SH-SY5Y (cell line): ENCODE measurements around the gene DLGAP1.

Experiments used
- GATA2 ChIP-seq: IDR thresholded peaks from 2 replicates; pipeline ENCODE4 v1.6.1; 2011; ENCODE audit warnings: mild to moderate bottlenecking, low read depth, low read length
- GATA3 ChIP-seq: IDR thresholded peaks from 2 replicates; pipeline ENCODE4 v1.6.1; 2011; ENCODE audit warnings: low read depth, mild to moderate bottlenecking, low read length, moderate library complexity

DNA sequence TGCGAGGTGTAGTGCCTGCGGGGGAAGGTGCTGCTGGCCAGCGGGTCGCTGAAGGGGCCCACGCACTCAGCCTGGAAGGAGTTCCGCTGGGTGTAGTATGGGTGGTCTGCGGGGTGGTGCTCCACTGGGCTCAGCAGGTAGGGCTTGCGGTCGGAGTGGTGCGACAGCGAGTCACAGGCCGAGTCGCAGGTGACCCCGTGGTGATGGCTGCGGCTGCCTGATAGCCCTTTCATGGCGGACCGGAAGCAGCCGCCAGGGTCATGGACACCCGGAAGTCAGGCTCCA, 575.3 kb downstream of the DLGAP1 start:
- TF ChIP-seq GATA2 (no peak), GATA3 (no peak)
